Spleen (tissue), 11 donors: Measurements from ENCODE around the gene SLF1. TPM values are rescaled to one million over a fixed set of nuclear protein-coding genes. Genes with fewer than 3 reads are reported as not detected.

Source experiments
- DNase-seq: peaks from one replicate; pipeline ENCODE4 v3.0.0-alpha.2; 2020
- H3K27ac ChIP-seq, 8 donors: fragments of 200-600 bp; sonication (generic) in 7 of 8; 1 replicate in 4 of 8; 2 replicates in 4 of 8; pipeline versions ENCODE4 v1.5.0 to v1.8.0; 2016 to 2021; ENCODE audit warnings: inconsistent platforms in 4 of 8, mild to moderate bottlenecking in 4 of 8, moderate library complexity in 1 of 8
- H3K27me3 ChIP-seq, 7 donors: fragments of 200-600 bp; sonication (generic) in 6 of 7; replicated peaks in 1 of 7; 1 replicate in 4 of 7; 2 replicates in 3 of 7; pipeline versions ENCODE4 v1.5.0 to v1.8.0; 2016 to 2021; ENCODE audit warnings: inconsistent platforms in 3 of 7, mild to moderate bottlenecking in 1 of 7
- H3K36me3 ChIP-seq, 6 donors: fragments of 200-600 bp; sonication (generic) in 5 of 6; 1 replicate in 4 of 6; 2 replicates in 2 of 6; pipeline versions ENCODE4 v1.5.0 to v1.8.0; 2016 to 2021; ENCODE audit warnings: inconsistent platforms in 2 of 6
- H3K4me1 ChIP-seq, 6 donors: fragments of 200-600 bp; sonication (generic) in 5 of 6; 1 replicate in 3 of 6; 2 replicates in 3 of 6; pipeline versions ENCODE4 v1.5.0 to v1.8.0; 2016 to 2021; ENCODE audit warnings: inconsistent platforms in 3 of 6
- H3K4me3 ChIP-seq, 8 donors: fragments of 200-600 bp; sonication (generic) in 7 of 8; 1 replicate in 4 of 8; 2 replicates in 4 of 8; pipeline versions ENCODE4 v1.5.0 to v1.8.0; 2016 to 2021; ENCODE audit warnings: inconsistent platforms in 4 of 8, mild to moderate bottlenecking in 4 of 8, moderate library complexity in 2 of 8
- H3K9me3 ChIP-seq, 8 donors: fragments of 200-600 bp; sonication (generic) in 7 of 8; 1 replicate in 4 of 8; 2 replicates in 4 of 8; pipeline versions ENCODE4 v1.5.0 to v1.8.0; 2016 to 2021; ENCODE audit warnings: inconsistent platforms in 4 of 8
- CTCF ChIP-seq, 11 experiments: fragments of 200-600 bp in 7 of 11; fragments of 450-650 bp in 4 of 11; sonication (generic) in 4 of 11; IDR thresholded peaks in 8 of 11; conservative IDR thresholded peaks in 3 of 11; 1 replicate in 7 of 11; 2 replicates in 4 of 11; pipeline versions ENCODE4 v1.4.0 to v1.8.0; 2016 to 2021; ENCODE audit warnings: antibody characterized with exemption in 11 of 11, inconsistent platforms in 4 of 11, mild to moderate bottlenecking in 1 of 11
- POLR2A ChIP-seq, 3 donors: fragments of 450-650 bp; IDR thresholded peaks; one replicate each; pipeline ENCODE4 v1.5.1; 2017; ENCODE audit warnings: antibody characterized with exemption in 3 of 3, mild to moderate bottlenecking in 1 of 3
- POLR2AphosphoS5 ChIP-seq, 3 donors: sonication (generic); formaldehyde crosslinking; IDR thresholded peaks; one replicate each; pipeline ENCODE4 v1.5.1; 2017; ENCODE audit warnings: antibody characterized with exemption in 3 of 3
- WGBS, 5 donors: extraction: QIAGEN DNeasy Blood & Tissue Kit in 3 of 5; methylation state at CpG; one replicate each; pipeline versions ENCODE4 v1.1.5 to v1.1.7; 2013 to 2018; 5-methylcytosine and 5-hydroxymethylcytosine counted together
- intact Hi-C: fragments of 100-400 bp; cut with DNase I; formaldehyde crosslinking; loops from one replicate; pipeline ENCODE4 v1.15.0; 2023; ENCODE audit warnings: low total_unique reads
- polyA plus RNA-seq, 3 donors: library from polyadenylated mRNA; stranded (reverse); fragments of 200-250 nt; gene quantifications; one replicate each; pipeline ENCODE4 v1.2.1, GENCODE V29; 2013
- total RNA-seq, 7 donors: library from RNA; depleted of rRNA in 3 of 7; stranded (reverse); fragments of >200 nt in 3 of 7; fragmentation: NEBNext Ultra II Directional in 4 of 7; extraction: Animal tissue kit (Norgen Biotek cat#: 25700) in 4 of 7; gene quantifications; one replicate each; pipeline versions ENCODE4 v1.1.0 to v1.2.1, GENCODE V29; 2016 to 2021
- donor health status: healthy with polysubstance abuse.
- donor health status: DM: no; HTN: no; CAD: no; lungs with moderate emphysema.
- donor health status: DM: no; HTN: no; CAD: no.
- donor health status: Bipolar disorder and iron deficiency.
- donor health status: healthy.
- donor health status: DM: no; HTN: no; CAD: no.
- donor health status: DM: yes; HTN: yes; CAD: no.

SLF1 gene
- total and polyA plus RNA-seq, 10 donors, result 5.0 to 18.7 (median 9.9) TPM

GRCh38 chr5:94694671-94695070 lies 76.2 kb downstream of the SLF1 start:
- H3K36me3 ChIP-seq, result peaks cover 0 to 55% (median 5%) of the 10 kb centered on the region in 6 donors
- no peak for DNase-seq
- H3K4me3 ChIP-seq, result no peak overlapping the region
- intact Hi-C loops, result loop anchor here (10.0 kb wide), 1 partner anchor 170 kb away; no protein-coding TSS in a partner anchor
- WGBS, 5 donors, result 92 to 98% (median 96%) methylated on average over 2 of the region's 2 CpGs
- H3K9me3 ChIP-seq, result no peaks in the 10 kb centered on the region
- TF ChIP-seq POLR2AphosphoS5 (IDR thresholded peaks at IDR 0.05), result no peak
- no peak for TF ChIP-seq POLR2A (IDR thresholded peaks at IDR 0.05)
- no peak for TF ChIP-seq CTCF (IDR thresholded peaks at IDR 0.05 in 8 of 11, conservative IDR thresholded peaks at IDR 0.05 in 3 of 11)
- H3K27ac ChIP-seq, result no peak overlapping the region
- H3K4me1 ChIP-seq, result peaks cover 0 to 17% (median 5%) of the 10 kb centered on the region in 6 donors
- no peaks in the 10 kb centered on the region for H3K27me3 ChIP-seq

GRCh38 chr5:94698197-94698596 lies 79.7 kb downstream of the SLF1 start:
- TF ChIP-seq CTCF (IDR thresholded peaks at IDR 0.05 in 8 of 11, conservative IDR thresholded peaks at IDR 0.05 in 3 of 11), result no peak
- TF ChIP-seq POLR2A (IDR thresholded peaks at IDR 0.05), result no peak
- no peak for TF ChIP-seq POLR2AphosphoS5 (IDR thresholded peaks at IDR 0.05)
- Histone ChIP-seq H3K27ac (no peak overlapping the region), H3K4me1 (peaks cover 0 to 3% (median 0%) of the 10 kb centered on the region in 6 donors), H3K36me3 (peaks cover 0 to 30% (median 0%) of the 10 kb centered on the region in 6 donors), H3K27me3 (no peaks in the 10 kb centered on the region), H3K4me3 (no peak overlapping the region), H3K9me3 (no peaks in the 10 kb centered on the region)
- 91 to 97% (median 96%) methylated on average over 5 of the region's 5 CpGs for WGBS, 5 donors
- DNase-seq, result no peak
- intact Hi-C loops, result loop anchor here (10.0 kb wide), 1 partner anchor 173 kb away; no protein-coding TSS in a partner anchor

- H3K4me3 ChIP-seq, result no peak overlapping the region
- H3K4me1 ChIP-seq, result no peaks in the 10 kb centered on the region
- 79 to 94% (median 88%) methylated on average over 2 of the region's 2 CpGs for whole genome bisulfite sequencing, 5 donors
- TF ChIP-seq POLR2AphosphoS5 (IDR thresholded peaks at IDR 0.05), result no peak
- no peak for TF ChIP-seq POLR2A (IDR thresholded peaks at IDR 0.05)
- no peak for TF ChIP-seq CTCF (IDR thresholded peaks at IDR 0.05 in 8 of 11, conservative IDR thresholded peaks at IDR 0.05 in 3 of 11)
- H3K9me3 ChIP-seq, result no peaks in the 10 kb centered on the region
- no peak overlapping the region for H3K27ac ChIP-seq
- H3K27me3 ChIP-seq, result no peaks in the 10 kb centered on the region
- H3K36me3 ChIP-seq, result peaks cover 0 to 31% (median 0%) of the 10 kb centered on the region in 6 donors
- no peak for DNase-seq
- intact Hi-C loops, result loop anchor here (10.0 kb wide), 1 partner anchor 175 kb away; no protein-coding TSS in a partner anchor
Observed at GRCh38 chr5:94699562-94699961, 81.1 kb downstream of the SLF1 start.

GRCh38 chr5:94700592-94700991 lies 82.1 kb downstream of the SLF1 start:
- peaks cover 0 to 29% (median 0%) of the 10 kb centered on the region in 6 donors for H3K36me3 ChIP-seq
- no peaks in the 10 kb centered on the region for H3K4me1 ChIP-seq
- no peak for TF ChIP-seq CTCF (IDR thresholded peaks at IDR 0.05 in 8 of 11, conservative IDR thresholded peaks at IDR 0.05 in 3 of 11)
- no peak for TF ChIP-seq POLR2A (IDR thresholded peaks at IDR 0.05)
- TF ChIP-seq POLR2AphosphoS5 (IDR thresholded peaks at IDR 0.05), result no peak
- H3K27ac ChIP-seq, result no peak overlapping the region
- intact Hi-C loops, result no loop called here
- no peak overlapping the region for H3K4me3 ChIP-seq
- H3K9me3 ChIP-seq, result no peaks in the 10 kb centered on the region
- DNase-seq, result no peak
- H3K27me3 ChIP-seq, result no peaks in the 10 kb centered on the region
- 60 to 79% (median 68%) methylated on average over 1 of the region's 1 CpG for WGBS, 5 donors
